ENCODE measurements around the gene ATP6V0A4.

ATP6V0A4 gene

DNA sequence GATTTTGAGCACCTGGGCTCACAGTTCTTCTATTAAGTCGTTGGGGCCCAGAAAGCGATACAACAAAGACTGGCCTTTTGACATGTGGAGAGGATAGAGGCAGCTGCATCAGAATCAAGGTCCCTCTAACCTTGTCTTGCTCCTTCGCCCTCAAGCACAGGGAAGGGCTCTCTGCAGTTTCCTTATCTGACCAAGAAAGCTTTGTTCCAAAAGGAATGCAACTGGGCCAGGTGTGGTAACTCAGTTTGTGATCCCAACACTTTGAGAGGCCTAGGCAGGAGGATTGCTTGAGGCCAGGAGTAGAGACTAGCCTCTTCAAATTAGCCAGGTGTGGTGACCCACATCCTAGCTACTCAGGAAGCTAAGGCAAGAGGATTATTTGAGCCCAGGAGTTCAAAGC, 129.1 kb downstream of the ATP6V0A4 start:
- Mint-ChIP-seq H3K9me3 (peaks cover 0 to 6% of the 10 kb centered on the region in 2 donors), H3K4me1 (peaks cover 30% of the 10 kb centered on the region), H3K27ac (no peak overlapping the region), H3K27me3 (peaks cover 14% of the 10 kb centered on the region), H3K4me3 (no peak overlapping the region)
- no peak for DNase-seq
- no peak for ATAC-seq

DNA sequence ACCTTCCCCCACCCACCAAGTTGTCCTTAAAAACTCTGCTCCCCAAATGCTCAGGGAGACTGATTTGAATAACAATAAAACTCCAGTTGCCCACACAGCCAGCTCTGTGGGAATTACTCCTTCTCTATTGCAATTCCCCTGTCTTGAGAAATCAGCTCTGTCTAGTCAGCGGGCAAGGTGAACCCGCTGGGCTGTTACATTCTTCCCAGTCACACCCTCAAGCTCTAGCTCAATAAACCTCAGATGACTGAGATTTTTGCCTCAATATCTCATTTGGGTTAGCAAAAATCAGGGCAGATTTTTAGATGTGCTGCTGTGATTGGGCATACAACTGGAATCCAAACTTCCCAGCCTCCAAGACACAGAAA, 129.8 kb downstream of the ATP6V0A4 start:
- Mint-ChIP-seq H3K27ac (peak overlapping the region in 1 of 2 donors; percentile 75), H3K4me1 (peaks cover 33% of the 10 kb centered on the region), H3K27me3 (peaks cover 20% of the 10 kb centered on the region), H3K9me3 (peaks cover 0 to 6% of the 10 kb centered on the region in 2 donors), H3K4me3 (no peak overlapping the region)
- ATAC-seq (no peak), DNase-seq (no peak)

DNA sequence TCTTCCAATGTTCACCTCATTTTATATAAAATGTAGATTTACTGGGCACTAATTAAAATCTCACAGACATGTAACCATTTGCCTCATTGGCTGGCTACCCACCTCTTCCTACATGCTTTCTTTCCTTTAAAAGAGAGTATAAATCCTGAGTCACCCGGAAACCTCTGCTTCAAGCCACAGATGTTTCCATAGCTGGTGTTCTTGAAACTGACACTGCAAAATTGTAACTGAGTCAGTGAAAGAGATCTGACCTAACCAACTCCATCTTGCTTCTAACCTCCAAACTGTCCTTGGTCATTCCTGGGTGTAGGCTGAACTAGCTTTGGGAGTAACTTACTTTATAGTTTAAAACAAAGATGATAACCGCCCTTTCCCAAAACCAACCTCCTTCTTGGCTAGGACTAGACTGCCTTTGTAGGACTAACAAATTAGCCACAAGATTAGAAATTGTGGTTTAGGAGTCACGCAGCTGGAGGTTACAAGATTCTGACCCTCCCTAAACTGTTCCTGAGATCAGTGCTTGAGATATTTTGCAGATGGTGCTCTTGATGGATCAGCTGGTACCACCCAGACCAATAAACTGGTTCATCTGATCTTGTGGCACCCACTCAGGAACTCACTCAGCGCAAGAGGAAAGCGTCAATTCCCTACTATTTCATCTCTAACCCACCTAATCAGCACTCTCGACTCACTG, 130.3 kb downstream of the ATP6V0A4 start:
- Mint-ChIP-seq H3K4me3 (no peak overlapping the region), H3K9me3 (peaks cover 0 to 6% of the 10 kb centered on the region in 2 donors), H3K27me3 (peaks cover 20% of the 10 kb centered on the region), H3K27ac (peak overlapping the region in 1 of 2 donors; percentile 75), H3K4me1 (peaks cover 33% of the 10 kb centered on the region)
- DNase-seq (no peak), ATAC-seq (peak; percentile 41)

DNA sequence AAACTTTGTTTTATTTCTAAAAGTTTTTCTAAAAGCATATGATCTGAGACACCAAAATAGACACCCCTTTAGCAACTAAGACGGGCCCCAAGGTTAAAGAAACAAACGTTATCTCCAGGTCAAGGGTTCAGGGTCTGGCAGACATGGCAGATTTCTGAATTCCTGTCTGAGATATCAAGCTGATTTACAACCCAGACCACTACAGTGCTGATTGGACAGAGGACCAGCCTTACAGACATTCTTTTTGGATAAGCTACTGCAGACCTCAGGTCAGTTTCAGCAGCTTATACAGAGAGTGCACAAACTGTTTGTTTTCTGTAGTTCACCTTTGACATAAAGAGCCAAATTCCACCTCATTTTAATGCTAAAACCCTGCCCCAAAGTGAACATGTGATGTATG, 131.6 kb downstream of the ATP6V0A4 start:
- Mint-ChIP-seq H3K27ac (no peak overlapping the region), H3K4me1 (peaks cover 33% of the 10 kb centered on the region), H3K27me3 (peaks cover 20% of the 10 kb centered on the region), H3K4me3 (no peak overlapping the region), H3K9me3 (peaks cover 0 to 6% of the 10 kb centered on the region in 2 donors)
- ATAC-seq (no peak), DNase-seq (no peak)

DNA sequence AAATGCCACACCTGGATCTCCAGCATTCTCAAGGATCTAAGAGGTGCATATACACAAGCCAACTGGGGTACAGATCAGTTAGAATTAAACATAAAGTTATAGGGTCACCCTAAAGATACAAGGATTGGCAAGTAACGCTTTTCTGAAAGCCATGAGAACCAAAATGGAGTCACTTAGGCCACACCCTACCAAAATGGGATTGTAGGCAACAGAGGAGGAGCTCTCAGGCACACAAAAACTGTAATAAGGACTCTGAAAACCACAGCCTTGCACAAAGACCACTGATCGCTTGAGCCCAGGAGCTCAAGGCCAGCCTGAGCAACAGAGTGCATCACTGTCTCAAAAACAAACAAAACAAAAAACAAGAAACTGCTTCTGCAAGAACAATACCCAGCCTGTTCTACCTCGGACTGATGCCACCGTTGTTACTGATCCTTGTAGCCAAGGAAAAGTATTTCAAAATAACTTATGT, 132.3 kb downstream of the ATP6V0A4 start:
- H3K4me3 Mint-ChIP-seq, result no peak overlapping the region
- peaks cover 0 to 6% of the 10 kb centered on the region in 2 donors for H3K9me3 Mint-ChIP-seq
- H3K27me3 Mint-ChIP-seq, result peaks cover 20% of the 10 kb centered on the region
- ATAC-seq (no peak), DNase-seq (no peak)
- no peak overlapping the region for H3K27ac Mint-ChIP-seq
- H3K4me1 Mint-ChIP-seq, result peaks cover 31% of the 10 kb centered on the region

DNA sequence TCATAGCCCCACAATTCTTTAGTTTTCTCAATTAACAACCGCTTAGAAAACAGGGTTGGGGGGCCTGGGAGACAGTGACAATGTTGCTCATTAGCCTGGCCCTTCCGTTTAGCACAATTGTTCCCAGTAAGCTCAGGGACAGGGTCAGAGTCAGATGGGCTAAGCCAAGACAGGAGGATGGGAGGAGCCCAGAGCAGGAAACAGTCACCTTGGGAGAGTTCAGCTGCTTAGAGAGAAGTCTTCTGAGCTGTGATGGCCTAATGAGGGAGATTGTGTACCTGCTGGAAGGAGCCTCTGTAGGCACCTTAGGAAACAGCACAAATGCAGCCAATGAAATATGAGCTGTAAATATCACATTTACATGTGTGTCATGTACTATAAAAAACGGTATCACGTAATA, 132.7 kb downstream of the ATP6V0A4 start:
- Mint-ChIP-seq H3K4me3 (peak overlapping the region; percentile 40 to 72), H3K27me3 (peaks cover 20% of the 10 kb centered on the region), H3K9me3 (peaks cover 0 to 6% of the 10 kb centered on the region in 2 donors), H3K4me1 (peaks cover 27% of the 10 kb centered on the region), H3K27ac (peak overlapping the region in 1 of 2 donors; percentile 55)
- ATAC-seq, result no peak
- DNase-seq, result no peak

DNA sequence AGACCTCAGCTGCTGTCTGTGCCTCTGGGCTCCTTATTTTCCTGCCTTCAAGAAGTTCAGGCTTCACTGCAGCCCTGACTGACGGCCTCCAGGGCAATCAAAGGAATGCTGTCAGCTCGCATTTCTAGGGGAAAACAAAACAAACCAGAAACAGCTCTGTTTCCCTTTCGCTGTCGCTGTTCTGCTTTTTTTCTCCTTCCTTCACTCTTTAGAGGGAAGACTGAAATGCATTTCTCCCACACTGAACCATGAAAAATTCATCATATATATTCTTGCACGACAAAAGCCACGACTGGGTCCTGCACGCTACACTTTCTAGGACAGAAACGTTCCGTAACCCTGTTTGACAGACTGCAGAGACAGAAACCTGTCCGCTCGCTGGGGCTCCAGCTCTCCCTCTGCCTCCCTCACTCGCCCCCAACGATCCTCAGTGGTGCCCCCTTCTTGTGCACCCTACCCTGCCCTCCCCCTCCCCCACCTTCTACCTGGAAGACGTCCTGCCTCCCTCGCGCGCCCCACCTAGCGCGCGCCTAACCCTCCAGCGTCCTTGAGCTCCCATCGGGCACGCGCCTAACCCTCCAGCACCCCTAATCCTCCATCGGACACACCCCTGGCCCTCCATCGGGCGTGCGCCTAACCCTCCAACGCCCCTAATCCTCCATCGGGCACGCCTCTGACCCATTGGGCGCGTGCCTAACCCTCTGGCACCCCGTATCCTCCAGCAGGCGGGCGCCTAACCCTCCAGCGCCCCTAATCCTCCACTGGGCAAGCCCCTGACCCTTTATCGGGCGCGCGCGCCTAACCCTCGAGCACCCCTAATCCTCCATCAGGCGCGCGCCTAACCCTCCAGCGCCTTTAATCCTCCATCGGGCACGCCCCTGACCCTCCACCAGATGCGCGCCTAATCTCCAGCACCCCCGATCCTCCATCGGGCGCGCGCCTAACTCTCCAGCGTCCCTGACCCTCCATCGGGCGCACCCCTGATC, 134.0 kb downstream of the ATP6V0A4 start:
- ATAC-seq (peak; percentile 62), DNase-seq (peak in 1 of 2 donors; percentile 4)
- peak overlapping the region in 1 of 2 donors; percentile 80 for H3K27ac Mint-ChIP-seq
- peaks cover 20% of the 10 kb centered on the region for H3K27me3 Mint-ChIP-seq
- peak overlapping the region; percentile 84 to 88 for H3K4me3 Mint-ChIP-seq
- H3K4me1 Mint-ChIP-seq, result peaks cover 26% of the 10 kb centered on the region
- H3K9me3 Mint-ChIP-seq, result peaks cover 0 to 6% of the 10 kb centered on the region in 2 donors

DNA sequence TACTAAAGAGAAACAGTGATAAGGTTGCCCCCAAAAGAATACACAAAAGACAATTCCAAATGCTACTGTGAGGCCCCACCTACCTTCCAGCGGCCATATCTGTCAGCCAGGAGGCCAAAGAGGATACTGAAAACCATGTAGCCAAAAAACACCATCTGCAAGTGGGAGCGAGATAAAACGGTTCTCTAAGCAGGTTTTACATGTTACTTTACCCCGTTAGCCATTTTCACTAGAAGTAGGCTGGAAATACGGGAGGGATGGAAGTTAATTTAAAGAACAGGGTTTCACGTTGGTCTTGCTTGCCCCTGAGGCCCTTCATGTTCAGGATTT, 135.0 kb downstream of the ATP6V0A4 start:
- H3K4me1 Mint-ChIP-seq, result peaks cover 22% of the 10 kb centered on the region
- peaks cover 20% of the 10 kb centered on the region for H3K27me3 Mint-ChIP-seq
- H3K4me3 Mint-ChIP-seq, result no peak overlapping the region
- no peak overlapping the region for H3K27ac Mint-ChIP-seq
- ATAC-seq (no peak), DNase-seq (no peak)
- peaks cover 0 to 3% of the 10 kb centered on the region in 2 donors for H3K9me3 Mint-ChIP-seq

DNA sequence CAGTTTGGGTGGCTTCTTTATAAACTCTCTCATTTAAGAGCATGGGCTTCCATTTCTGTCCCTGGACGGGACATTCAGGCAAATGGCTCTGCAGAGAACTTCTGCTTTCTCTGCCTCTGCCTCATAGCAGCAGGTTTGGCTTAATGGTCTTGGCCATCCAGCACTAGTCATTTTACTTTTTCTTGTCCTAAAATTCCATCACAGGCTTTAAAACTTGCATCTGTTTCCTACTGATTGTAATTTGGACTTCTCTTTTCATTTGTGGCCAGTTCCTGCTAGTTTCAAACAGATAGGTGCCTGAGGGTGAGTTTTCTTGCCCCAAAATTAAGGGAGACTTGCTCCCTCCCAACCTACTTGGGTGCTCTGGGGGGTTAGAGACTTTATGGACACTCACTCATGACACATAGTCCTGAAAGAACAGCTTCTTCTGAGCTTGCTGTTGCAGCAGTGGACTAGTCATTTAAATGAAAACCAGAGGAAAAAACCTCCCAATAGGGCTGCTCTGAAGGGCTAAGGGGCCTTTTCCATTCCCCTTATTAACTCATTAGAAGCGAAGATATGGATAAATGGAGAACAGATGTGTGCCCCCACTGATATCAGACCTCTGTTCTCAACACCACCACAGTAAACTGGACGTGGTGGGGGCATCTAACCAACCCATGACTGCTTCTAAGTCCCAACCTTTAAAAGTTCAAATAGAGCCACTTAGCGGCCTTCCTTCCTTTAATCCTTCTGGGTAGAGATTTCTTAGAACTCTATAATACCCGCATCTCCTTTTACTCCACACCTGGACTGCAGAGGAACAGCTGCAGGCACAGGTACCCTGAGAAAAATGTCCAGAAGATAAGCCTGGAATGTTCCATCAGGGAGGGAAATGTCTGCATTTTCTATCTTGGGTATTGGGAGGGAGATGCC, 135.7 kb downstream of the ATP6V0A4 start:
- DNase-seq, result no peak
- Mint-ChIP-seq H3K4me3 (no peak overlapping the region), H3K9me3 (no peaks in the 10 kb centered on the region), H3K27ac (peak overlapping the region in 1 of 2 donors; percentile 13), H3K4me1 (peaks cover 16% of the 10 kb centered on the region), H3K27me3 (peaks cover 20% of the 10 kb centered on the region)
- ATAC-seq, result no peak

DNA sequence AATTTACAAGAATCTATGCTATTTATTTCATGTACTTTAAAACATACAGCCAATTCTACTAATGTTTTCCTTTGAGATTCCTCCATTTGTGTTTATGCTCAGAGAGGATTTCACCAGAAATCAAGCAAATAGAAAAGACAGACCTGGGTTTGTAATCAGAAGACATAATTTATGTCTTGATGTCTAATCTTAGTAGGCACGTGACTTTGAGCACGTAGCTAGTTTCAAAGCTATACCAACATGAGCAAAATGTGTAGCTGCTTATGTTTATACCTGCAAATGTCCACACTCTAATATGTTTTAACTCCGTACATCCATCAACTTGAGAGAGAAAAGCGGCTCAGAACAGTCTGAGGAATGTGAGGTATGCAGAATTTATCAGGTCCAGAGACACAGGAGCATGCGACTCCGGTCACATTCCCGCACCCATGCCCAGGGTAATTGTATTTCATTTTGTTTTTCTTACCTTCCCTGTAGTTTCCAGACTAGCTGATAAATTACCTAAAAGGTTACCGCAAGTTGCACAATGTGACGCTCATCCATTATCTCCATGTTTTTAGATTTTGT, 136.8 kb downstream of the ATP6V0A4 start:
- no peaks in the 10 kb centered on the region for H3K9me3 Mint-ChIP-seq
- H3K27me3 Mint-ChIP-seq, result peaks cover 13% of the 10 kb centered on the region
- no peak overlapping the region for H3K27ac Mint-ChIP-seq
- no peak overlapping the region for H3K4me3 Mint-ChIP-seq
- H3K4me1 Mint-ChIP-seq, result peaks cover 14% of the 10 kb centered on the region
- ATAC-seq, result no peak
- DNase-seq, result no peak

DNA sequence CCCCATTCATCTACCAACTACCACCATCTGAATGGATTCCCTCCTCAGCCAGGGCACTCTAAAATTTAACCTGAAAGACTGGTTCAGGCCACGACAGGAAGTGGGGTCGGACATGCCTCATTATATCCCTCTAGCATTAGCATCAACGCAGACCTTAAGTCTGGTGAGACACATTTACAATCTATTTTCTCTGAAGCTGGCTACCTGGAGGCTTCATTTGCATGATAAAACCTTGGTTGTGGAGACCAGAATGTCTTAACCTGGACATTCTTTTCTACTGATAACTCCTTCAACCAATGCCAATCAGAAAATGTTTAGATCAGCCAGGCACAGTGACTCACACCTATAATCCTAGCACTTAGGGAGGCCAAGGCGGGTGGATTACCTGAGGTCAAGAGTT, 139.1 kb downstream of the ATP6V0A4 start:
- ATAC-seq (no peak), DNase-seq (no peak)
- Mint-ChIP-seq H3K9me3 (no peaks in the 10 kb centered on the region), H3K4me3 (no peak overlapping the region), H3K27ac (no peak overlapping the region), H3K27me3 (peaks cover 5% of the 10 kb centered on the region), H3K4me1 (peaks cover 3% of the 10 kb centered on the region)

DNA sequence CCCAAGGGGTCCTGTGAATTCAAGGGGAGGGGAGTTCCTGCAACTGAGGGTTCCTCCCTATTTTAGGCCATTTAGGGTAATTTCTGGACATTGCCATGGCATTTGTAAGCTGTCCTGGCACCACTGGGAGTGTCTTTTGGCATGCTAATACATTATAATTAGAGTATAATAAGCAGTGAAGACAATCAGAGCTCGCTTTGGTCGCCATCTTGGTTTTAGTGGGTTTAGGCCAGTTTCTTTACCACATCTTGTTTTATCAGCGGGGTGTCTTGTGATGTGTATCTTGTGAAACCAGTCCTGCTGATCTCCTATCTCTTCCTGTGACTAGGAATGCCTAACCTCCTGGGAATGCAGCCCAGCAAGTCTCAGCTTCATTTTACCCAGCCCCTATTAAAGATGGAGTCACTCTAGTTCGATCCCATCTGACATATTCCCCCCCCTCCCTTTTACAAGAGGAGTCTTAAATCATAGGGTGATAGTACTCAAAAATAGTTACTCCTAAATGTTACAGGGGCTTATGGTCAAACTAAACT, 140.1 kb downstream of the ATP6V0A4 start:
- no peak overlapping the region for H3K4me3 Mint-ChIP-seq
- DNase-seq, result no peak
- no peaks in the 10 kb centered on the region for H3K4me1 Mint-ChIP-seq
- ATAC-seq, result no peak
- no peaks in the 10 kb centered on the region for H3K9me3 Mint-ChIP-seq
- H3K27me3 Mint-ChIP-seq, result no peaks in the 10 kb centered on the region
- H3K27ac Mint-ChIP-seq, result no peak overlapping the region

DNA sequence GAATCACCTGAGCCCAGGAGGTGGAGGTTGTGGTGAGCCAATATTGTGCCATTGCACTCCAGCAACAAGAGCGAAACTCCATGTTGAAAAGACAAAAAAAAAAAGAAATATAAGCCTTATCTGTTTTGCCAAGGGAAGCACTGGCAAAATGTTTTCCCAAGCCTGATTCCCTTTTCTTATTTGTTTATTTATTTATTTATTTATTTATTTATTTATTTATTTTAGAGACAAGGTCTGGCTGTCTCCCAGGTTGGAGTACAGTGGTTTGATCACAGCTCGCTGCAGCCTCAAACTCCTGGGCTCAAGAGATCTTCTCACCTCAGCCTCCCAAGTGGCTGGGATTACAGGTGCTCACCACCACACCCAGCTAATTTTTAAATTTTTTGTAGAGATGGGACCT, 141.0 kb downstream of the ATP6V0A4 start:
- Mint-ChIP-seq H3K9me3 (no peaks in the 10 kb centered on the region), H3K4me3 (no peak overlapping the region), H3K27me3 (no peaks in the 10 kb centered on the region), H3K4me1 (no peaks in the 10 kb centered on the region), H3K27ac (no peak overlapping the region)
- ATAC-seq, result no peak
- DNase-seq, result no peak

Data from stimulated activated naive CD8-positive, alpha-beta T cell treated with anti-CD3 and anti-CD28 coated beads, Interleukin-15, amount 100 ng/mL, for 72 hours (primary cell).